Purkinje cell (primary cell): ENCODE measurements around the gene YY1AP1. TPM values are rescaled to one million over a fixed set of nuclear protein-coding genes. Genes with fewer than 3 reads are reported as not detected.

Experiments used
- polyA plus RNA-seq: library from polyadenylated mRNA; unstranded; fragments of >200 nt; fragmentation: Nextera tagmentation; gene quantifications from 2 replicates; pipeline ENCODE4 v1.2.1, GENCODE V29; 2014

Gene YY1AP1
- 16.3 and 25.6 TPM in 2 replicates for polyA plus RNA-seq

GRCh38 chr1:155688324-155689080 is at the start of gene YY1AP1:
YY1AP1 (minus strand) TSS chr1:155688774; CDS start chr1:155680436, 8,338 bp downstream.

GRCh38 chr1:155689081-155689607 is 570 bp upstream of the YY1AP1 start, which contains the start of gene DAP3:
DAP3 (plus strand) TSS chr1:155689091; CDS start chr1:155709780, 20,689 bp downstream.

GRCh38 chr1:155609515-155610256 is 78.9 kb downstream of the YY1AP1 start, which contains the start of gene MSTO1:
MSTO1 (plus strand) TSS chr1:155610218; CDS start chr1:155610249, 31 bp downstream.

Other genes starting within 250 kb of the YY1AP1 start
- 12.3 and 16.3 TPM in 2 replicates for gene ASH1L, start 126.0 kb downstream of the YY1AP1 start, polyA plus RNA-seq
- 7.9 and 17.3 TPM in 2 replicates for gene MSTO1, start 78.6 kb downstream of the YY1AP1 start, polyA plus RNA-seq
- gene DAP3, start 317 bp upstream of the YY1AP1 start, polyA plus RNA-seq: 97.6 and 139 TPM in 2 replicates
- 36.7 and 62.5 TPM in 2 replicates for gene GON4L, start 168.4 kb upstream of the YY1AP1 start, polyA plus RNA-seq
- 166 and 187 TPM in 2 replicates for gene SYT11, start 170.8 kb upstream of the YY1AP1 start, polyA plus RNA-seq
- 5.6 and 10.0 TPM in 2 replicates for gene RIT1, start 222.6 kb upstream of the YY1AP1 start, polyA plus RNA-seq
- 21.1 and 23.4 TPM in 2 replicates for gene KHDC4, start 245.6 kb upstream of the YY1AP1 start, polyA plus RNA-seq